Measurements from ENCODE around the gene GCFC2. TPM values are rescaled to one million over a fixed set of nuclear protein-coding genes. Genes with fewer than 3 reads are reported as not detected.
"Not testable (repeated sequence)": the region's sequence is repeated elsewhere in the genome, so short reads cannot be mapped to it uniquely, and the experiment has no call there.

Gene GCFC2
- total and polyA plus RNA-seq, 4 donors: 9.5 to 44.9 (median 20.4) TPM

- DNase-seq (peak in 2 of 3 donors; percentile 33 to 38), ATAC-seq (ENCODE audit: insufficient read depth, low FRiP score) (no peak)
- Histone ChIP-seq H3K4me1 (ENCODE audit: control insufficient read depth in 5 of 5, insufficient read depth in 5 of 5, low read length in 5 of 5) (peaks cover 0 to 2% (median 0%) of the 10 kb centered on the region in 5 donors), H3K36me3 (ENCODE audit: control insufficient read depth in 4 of 4, insufficient read depth in 4 of 4, low read length in 4 of 4) (no peaks in the 10 kb centered on the region), H3K9me3 (ENCODE audit: control insufficient read depth in 4 of 4, insufficient read depth in 3 of 4, low read length in 3 of 4) (no peaks in the 10 kb centered on the region), H3K27me3 (ENCODE audit: control insufficient read depth in 3 of 3, insufficient read depth in 3 of 3, low read length in 2 of 3) (no peaks in the 10 kb centered on the region), H3K4me3 (no peak overlapping the region), H3K9ac (ENCODE audit: insufficient read depth in 1 of 2, low read length in 2 of 2) (no peak overlapping the region), H3K27ac (ENCODE audit: low read depth in 1 of 2, low read length in 1 of 2) (no peak overlapping the region)
- 68 to 73% methylated on average over 3 of the region's 3 CpGs for WGBS, 2 donors
- no peak for TF ChIP-seq CTCF (IDR thresholded peaks at IDR 0.05; ENCODE audit: control extremely low read depth, extremely low read depth)
Observed at GRCh38 chr2:75716406-75716805, 5.7 kb upstream of the GCFC2 start.

- H3K4me1 ChIP-seq (ENCODE audit: control insufficient read depth in 5 of 5, insufficient read depth in 5 of 5, low read length in 5 of 5): peaks cover 0 to 22% (median 2%) of the 10 kb centered on the region in 5 donors
- not testable (repeated sequence) for H3K9me3 ChIP-seq (ENCODE audit: control insufficient read depth in 4 of 4, insufficient read depth in 3 of 4, low read length in 3 of 4); H3K27ac ChIP-seq (ENCODE audit: low read depth in 1 of 2, low read length in 1 of 2); H3K27me3 ChIP-seq (ENCODE audit: control insufficient read depth in 3 of 3, insufficient read depth in 3 of 3, low read length in 2 of 3); ATAC-seq (ENCODE audit: insufficient read depth, low FRiP score); H3K36me3 ChIP-seq (ENCODE audit: control insufficient read depth in 4 of 4, insufficient read depth in 4 of 4, low read length in 4 of 4); H3K9ac ChIP-seq (ENCODE audit: insufficient read depth in 1 of 2, low read length in 2 of 2); H3K4me3 ChIP-seq; DNase-seq
- WGBS, 2 donors: 98% methylated on average over 31 of the region's 31 CpGs
Observed at GRCh38 chr2:75711590-75711989, 875 bp upstream of the GCFC2 start.

GRCh38 chr2:75710220-75710576 is 517 bp downstream of the GCFC2 start:
- H3K4me3 ChIP-seq: peak overlapping the region; percentile 59
- TF ChIP-seq CTCF (IDR thresholded peaks at IDR 0.05; ENCODE audit: control extremely low read depth, extremely low read depth): no peak
- peak overlapping the region; percentile 94 for H3K27ac ChIP-seq (ENCODE audit: low read depth in 1 of 2, low read length in 1 of 2)
- ATAC-seq (ENCODE audit: insufficient read depth, low FRiP score): peak; percentile 3
- H3K9me3 ChIP-seq (ENCODE audit: control insufficient read depth in 4 of 4, insufficient read depth in 3 of 4, low read length in 3 of 4): no peaks in the 10 kb centered on the region
- H3K9ac ChIP-seq (ENCODE audit: insufficient read depth in 1 of 2, low read length in 2 of 2): peak overlapping the region; percentile 59 to 87
- peaks cover 0 to 22% (median 4%) of the 10 kb centered on the region in 5 donors for H3K4me1 ChIP-seq (ENCODE audit: control insufficient read depth in 5 of 5, insufficient read depth in 5 of 5, low read length in 5 of 5)
- peaks cover 1 to 7% (median 4%) of the 10 kb centered on the region in 4 donors for H3K36me3 ChIP-seq (ENCODE audit: control insufficient read depth in 4 of 4, insufficient read depth in 4 of 4, low read length in 4 of 4)
- WGBS, 2 donors: 1 to 2% methylated on average over 12 of the region's 12 CpGs
- DNase-seq: no peak
- no peaks in the 10 kb centered on the region for H3K27me3 ChIP-seq (ENCODE audit: control insufficient read depth in 3 of 3, insufficient read depth in 3 of 3, low read length in 2 of 3)

DNA sequence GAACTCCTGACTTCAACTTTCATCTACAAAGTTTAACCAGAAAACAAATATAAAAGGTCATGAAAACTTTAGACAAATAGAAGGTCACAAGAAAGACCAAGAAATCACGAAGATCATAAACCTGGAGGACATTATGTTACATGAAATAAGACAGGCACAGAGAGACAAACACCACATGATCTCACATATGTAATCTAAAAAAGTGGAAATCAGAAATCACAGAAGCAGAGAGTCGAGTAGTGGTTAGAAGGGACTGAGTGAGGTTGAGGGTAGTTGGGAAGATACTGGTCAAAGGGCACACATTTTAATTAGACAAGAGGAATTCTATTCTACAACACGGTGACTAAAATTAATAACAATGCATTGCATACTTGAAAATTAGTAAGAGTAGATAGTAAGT is 1.4 kb downstream of the GCFC2 start:
- Histone ChIP-seq H3K9ac (ENCODE audit: insufficient read depth in 1 of 2, low read length in 2 of 2) (peak overlapping the region in 1 of 2 donors; percentile 64), H3K4me1 (ENCODE audit: control insufficient read depth in 5 of 5, insufficient read depth in 5 of 5, low read length in 5 of 5) (peaks cover 0 to 22% (median 4%) of the 10 kb centered on the region in 5 donors), H3K27me3 (ENCODE audit: control insufficient read depth in 3 of 3, insufficient read depth in 3 of 3, low read length in 2 of 3) (no peaks in the 10 kb centered on the region), H3K36me3 (ENCODE audit: control insufficient read depth in 4 of 4, insufficient read depth in 4 of 4, low read length in 4 of 4) (peaks cover 5 to 15% (median 11%) of the 10 kb centered on the region in 4 donors), H3K4me3 (no peak overlapping the region), H3K27ac (ENCODE audit: low read depth in 1 of 2, low read length in 1 of 2) (no peak overlapping the region), H3K9me3 (ENCODE audit: control insufficient read depth in 4 of 4, insufficient read depth in 3 of 4, low read length in 3 of 4) (no peaks in the 10 kb centered on the region)
- no peak for ATAC-seq (ENCODE audit: insufficient read depth, low FRiP score)
- WGBS, 2 donors: 46 to 61% methylated on average over 3 of the region's 3 CpGs
- DNase-seq: peak in 2 of 3 donors; percentile 12 to 13
- TF ChIP-seq CTCF (IDR thresholded peaks at IDR 0.05; ENCODE audit: control extremely low read depth, extremely low read depth): no peak
